Measurements from ENCODE around the gene RIPK4. TPM values are rescaled to one million over a fixed set of nuclear protein-coding genes. Genes with fewer than 3 reads are reported as not detected.

Gene RIPK4
- total RNA-seq (2014; rRNA removed) (252 and 333 TPM in 2 replicates), Bru-seq, nascent RNA (percentile 98 among the genes with signal in this experiment), BruChase-seq, experiment 1, labeled RNA remaining after a 6-hour chase (percentile 88 among the genes with signal in this experiment), BruChase-seq, experiment 2, labeled RNA remaining after a 2-hour chase (percentile 92 among the genes with signal in this experiment)
- long read RNA-seq, transcript RIPK4-201 (8 exons, 3,889 nt): major isoform, 188 of 316 reads
- long read RNA-seq, partial matches to known transcripts: 54 of 316 reads
- long read RNA-seq, other reads (novel, unspliced or antisense): 74 of 316 reads

DNA sequence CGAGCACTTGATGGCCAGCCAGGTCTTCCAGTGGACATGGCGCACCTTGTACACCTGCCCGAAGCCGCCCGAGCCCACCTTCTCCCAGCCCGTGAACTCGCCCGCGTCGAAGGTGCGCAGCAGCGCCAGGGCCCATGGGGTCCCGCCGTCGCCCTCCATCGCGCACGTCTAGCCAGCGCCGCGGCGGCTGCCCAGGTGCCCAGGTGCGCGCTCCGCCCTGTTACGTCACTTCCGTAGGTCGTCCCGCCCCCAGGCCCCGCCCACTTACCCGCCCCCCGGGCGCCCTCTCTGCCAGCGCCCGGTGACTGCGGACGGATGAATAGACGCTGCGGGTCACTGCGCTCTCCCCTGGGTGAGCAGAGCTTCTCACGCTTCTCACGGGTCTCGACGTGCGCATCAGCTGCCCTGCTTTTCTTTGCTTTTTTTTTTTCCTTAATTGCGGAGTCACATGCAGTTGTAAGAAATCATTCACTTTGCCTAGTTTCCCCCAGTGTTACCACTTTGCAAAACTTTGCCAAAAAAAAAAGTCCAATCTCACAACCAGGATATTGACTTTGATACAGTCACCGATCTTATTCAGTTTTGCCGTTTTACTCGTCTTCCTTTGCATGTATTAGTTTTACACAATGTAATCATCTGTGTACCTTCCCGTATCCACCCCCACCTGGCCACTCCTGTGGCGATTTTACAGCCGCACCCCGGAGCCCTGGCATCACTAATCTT, at the start of gene RIPK4:
Gene RIPK4 (minus strand): TSS at position 170 of the 723 bp plus-strand sequence. CDS start 11 bp downstream, at position 159.
- POLR2A ChIA-PET (ENCODE audit: unreplicated experiment): interaction anchor here (0.6 to 2.7 kb wide), 12 partner anchors 16 to 324 kb away, joined by 4 to 19 read pairs (median 9); no protein-coding TSS in a partner anchor
- peaks cover 73% of the 10 kb centered on the region for H3K79me2 ChIP-seq (ENCODE audit: low read length)

DNA sequence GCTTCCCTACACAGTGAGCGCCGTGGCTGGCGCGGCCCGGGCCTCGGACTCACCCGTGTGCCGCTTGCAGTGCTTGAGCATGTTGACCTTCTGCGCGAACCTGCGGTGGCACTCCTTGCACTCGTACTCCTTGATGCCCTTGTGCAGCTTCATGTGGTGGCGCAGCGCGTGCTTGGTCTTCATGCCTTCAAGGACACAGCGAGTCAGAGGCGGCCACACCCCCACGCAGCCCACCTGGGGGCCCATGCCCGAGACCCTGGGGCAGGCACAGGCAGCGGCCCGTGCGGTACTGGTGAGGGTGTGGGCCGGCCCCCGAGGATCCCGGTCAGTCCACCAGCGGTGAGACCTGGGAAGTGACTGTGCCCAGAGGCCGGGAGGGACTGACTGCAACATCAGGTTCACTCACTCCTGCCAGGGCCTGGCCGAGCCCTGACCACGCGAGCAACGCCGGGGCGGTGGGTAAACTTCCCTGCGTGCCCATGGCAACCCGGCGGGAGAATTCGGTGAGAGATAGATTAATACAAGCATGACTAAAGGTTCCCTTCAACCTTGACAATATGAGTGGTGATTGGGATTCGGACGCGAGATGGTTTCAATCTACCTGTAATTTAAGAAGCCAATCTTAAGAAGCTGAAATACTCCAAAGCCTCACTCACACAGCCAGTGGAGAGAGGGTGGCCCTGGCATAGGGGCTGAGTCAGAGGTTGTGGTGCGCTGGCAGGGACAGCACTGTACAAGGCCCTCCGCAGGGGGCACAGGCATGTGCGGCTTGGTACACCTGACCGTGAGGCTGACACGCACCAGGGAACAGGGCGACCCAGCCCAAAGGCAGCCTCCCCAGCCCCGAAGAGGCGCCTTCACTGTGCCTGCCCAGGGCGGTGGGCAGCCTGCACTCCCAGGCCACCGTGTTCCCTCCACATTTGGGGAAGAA, 49.1 kb upstream of the RIPK4 start:
- Histone ChIP-seq H3K4me3 (ENCODE audit: low read length) (no peak overlapping the region), H2AFZ (ENCODE audit: low read length) (no peak overlapping the region), H3K27me3 (ENCODE audit: low read length) (no peaks in the 10 kb centered on the region), H3F3A (ENCODE audit: low read length, unreplicated experiment) (peaks cover 5% of the 10 kb centered on the region), H3K79me2 (ENCODE audit: low read length) (no peaks in the 10 kb centered on the region), H3K9me3 (ENCODE audit: low read length) (no peaks in the 10 kb centered on the region), H3K4me1 (ENCODE audit: insufficient read depth, low read length) (peaks cover 10% of the 10 kb centered on the region), H3K4me2 (ENCODE audit: low read length) (no peak overlapping the region), H3K9me2 (replicated peaks; ENCODE audit: low read length) (no peaks in the 10 kb centered on the region), H3K9ac (ENCODE audit: low read length) (peak overlapping the region; percentile 42; the same call in 1 of the 2 replicates), H3K36me3 (ENCODE audit: low read depth, low read length) (peaks cover 12% of the 10 kb centered on the region), H4K20me1 (ENCODE audit: low read length) (no peaks in the 10 kb centered on the region), H3K27ac (ENCODE audit: low read length) (peak overlapping the region; percentile 61; the same call in 1 of the 2 replicates)
- no TSS peak for BruUV-seq (replicated peaks)
- POLR2A ChIA-PET (ENCODE audit: unreplicated experiment): no interaction called here
- CTCF ChIA-PET: interaction anchor here (0.7 to 2.2 kb wide), 10 partner anchors 29 to 302 kb away, joined by 3 to 48 read pairs (median 8); no protein-coding TSS in a partner anchor
- DNase-seq (no peak), ATAC-seq (no peak)
- intact Hi-C loops (cut with micrococcal nuclease): no loop called here
- no peak for TF ChIP-seq EZH2phosphoT487 (IDR thresholded peaks at IDR 0.05; ENCODE audit: borderline replicate concordance, low read length)
- no peak for TF ChIP-seq EZH2 (IDR thresholded peaks at IDR 0.05; ENCODE audit: low read length, unreplicated experiment)
- TF ChIP-seq, protein P1, sequence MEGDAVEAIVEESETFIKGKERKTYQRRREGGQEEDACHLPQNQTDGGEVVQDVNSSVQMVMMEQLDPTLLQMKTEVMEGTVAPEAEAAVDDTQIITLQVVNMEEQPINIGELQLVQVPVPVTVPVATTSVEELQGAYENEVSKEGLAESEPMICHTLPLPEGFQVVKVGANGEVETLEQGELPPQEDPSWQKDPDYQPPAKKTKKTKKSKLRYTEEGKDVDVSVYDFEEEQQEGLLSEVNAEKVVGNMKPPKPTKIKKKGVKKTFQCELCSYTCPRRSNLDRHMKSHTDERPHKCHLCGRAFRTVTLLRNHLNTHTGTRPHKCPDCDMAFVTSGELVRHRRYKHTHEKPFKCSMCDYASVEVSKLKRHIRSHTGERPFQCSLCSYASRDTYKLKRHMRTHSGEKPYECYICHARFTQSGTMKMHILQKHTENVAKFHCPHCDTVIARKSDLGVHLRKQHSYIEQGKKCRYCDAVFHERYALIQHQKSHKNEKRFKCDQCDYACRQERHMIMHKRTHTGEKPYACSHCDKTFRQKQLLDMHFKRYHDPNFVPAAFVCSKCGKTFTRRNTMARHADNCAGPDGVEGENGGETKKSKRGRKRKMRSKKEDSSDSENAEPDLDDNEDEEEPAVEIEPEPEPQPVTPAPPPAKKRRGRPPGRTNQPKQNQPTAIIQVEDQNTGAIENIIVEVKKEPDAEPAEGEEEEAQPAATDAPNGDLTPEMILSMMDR (conservative IDR thresholded peaks at IDR 0.05; ENCODE audit: low read depth, low read length): no peak

More for the DNA sequence above, at the start of gene RIPK4:
- ATAC-seq (peak; percentile 32), DNase-seq (peak; percentile 97)
- H3K27ac ChIP-seq (ENCODE audit: low read length): peak within 1 kb of the TSS; percentile 97
- no TSS peak for BruUV-seq (replicated peaks)
- H3K9me3 ChIP-seq (ENCODE audit: low read length): no peaks in the 10 kb centered on the region
- TF ChIP-seq EZH2 (IDR thresholded peaks at IDR 0.05; ENCODE audit: low read length, unreplicated experiment) (no peak), EZH2phosphoT487 (IDR thresholded peaks at IDR 0.05; ENCODE audit: borderline replicate concordance, low read length) (no peak)
- TF ChIP-seq, protein P1 (conservative IDR thresholded peaks at IDR 0.05; ENCODE audit: low read depth, low read length): no peak
- no peaks in the 10 kb centered on the region for H3K9me2 ChIP-seq (replicated peaks; ENCODE audit: low read length)
- CTCF ChIA-PET: interaction anchor here (0.6 to 1.0 kb wide), 4 partner anchors 16 to 161 kb away, joined by 3 to 7 read pairs (median 4); no protein-coding TSS in a partner anchor
- H3K4me3 ChIP-seq (ENCODE audit: low read length): peak within 1 kb of the TSS; percentile 94
- peaks cover 47% of the 10 kb centered on the region for H4K20me1 ChIP-seq (ENCODE audit: low read length)
- intact Hi-C loops (cut with micrococcal nuclease): loop anchor here (1.0 to 10.0 kb wide), 4 partner anchors 83 to 260 kb away; partner anchors contain the start of gene TMPRSS2
- H2AFZ ChIP-seq (ENCODE audit: low read length): no peak within 1 kb of the TSS
- peak within 1 kb of the TSS; percentile 94 for H3K9ac ChIP-seq (ENCODE audit: low read length)
- H3K36me3 ChIP-seq (ENCODE audit: low read depth, low read length): peaks cover 39% of the 10 kb centered on the region
- peak within 1 kb of the TSS; percentile 98 for H3K4me2 ChIP-seq (ENCODE audit: low read length)
- H3F3A ChIP-seq (ENCODE audit: low read length, unreplicated experiment): peaks cover 18% of the 10 kb centered on the region
- H3K27me3 ChIP-seq (ENCODE audit: low read length): no peaks in the 10 kb centered on the region
- peaks cover 42% of the 10 kb centered on the region for H3K4me1 ChIP-seq (ENCODE audit: insufficient read depth, low read length)
